CD1c-positive myeloid dendritic cell (primary cell): ENCODE data around the gene SH2D3A.

ENCODE experiments used
- DNase-seq: peaks from one replicate; pipeline ENCODE4 v3.0.0-alpha.2; 2016; ENCODE audit errors: extremely low spot score

Gene SH2D3A

DNA sequence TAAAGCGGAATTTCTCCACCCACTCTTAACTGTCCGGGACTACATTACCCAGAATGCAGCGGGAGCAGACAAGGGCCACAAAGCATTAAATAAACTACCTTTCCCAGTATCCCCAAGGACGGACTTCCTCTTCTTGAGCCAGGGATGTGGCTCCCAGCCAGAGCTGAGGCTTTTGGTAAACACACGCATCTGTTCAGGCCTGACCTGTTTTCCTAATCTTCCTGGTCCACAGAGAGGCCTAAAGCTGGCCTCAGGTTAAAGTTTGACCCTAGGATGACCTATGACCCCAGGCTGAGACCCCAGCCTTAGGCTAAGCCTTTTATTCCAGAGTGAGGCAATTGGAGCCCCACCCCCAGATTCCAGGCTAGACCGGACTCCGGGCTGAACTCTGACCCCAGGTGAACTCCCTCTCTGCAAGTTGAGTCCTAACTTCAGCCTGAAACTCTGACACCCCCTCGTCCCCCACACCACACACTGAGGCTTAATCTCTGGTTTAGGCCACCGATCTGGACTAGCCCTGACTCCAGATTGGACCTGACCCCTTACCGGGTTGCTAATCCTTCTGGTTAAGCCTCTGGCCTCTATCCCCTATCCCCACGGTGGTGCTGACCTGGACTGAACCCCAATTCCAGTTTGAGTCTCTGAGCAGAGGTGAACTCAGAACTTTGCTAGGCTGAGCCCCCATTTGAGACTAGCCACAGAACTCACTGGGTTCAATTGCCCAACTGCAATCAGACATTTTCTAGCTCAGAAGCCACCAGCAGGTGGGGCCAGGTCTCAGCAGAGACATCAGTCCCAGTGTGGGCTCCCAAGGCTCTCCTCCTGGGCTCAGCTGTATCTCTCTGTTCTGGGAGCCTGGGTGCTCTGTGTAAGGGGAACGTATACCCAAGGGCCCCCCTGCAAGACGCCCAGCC is 29.1 kb downstream of the SH2D3A start:
- DNase-seq, result peak; percentile 79

- peak; percentile 100 for DNase-seq
Observed at GRCh38 chr19:6737284-6737872, 29.9 kb downstream of the SH2D3A start, which contains the start of gene GPR108. GPR108 (minus strand) TSS chr19:6737580; CDS start chr19:6737576, 4 bp downstream.

- DNase-seq, result no peak
Observed at GRCh38 chr19:6736917-6737283, 30.3 kb downstream of the SH2D3A start.

DNA sequence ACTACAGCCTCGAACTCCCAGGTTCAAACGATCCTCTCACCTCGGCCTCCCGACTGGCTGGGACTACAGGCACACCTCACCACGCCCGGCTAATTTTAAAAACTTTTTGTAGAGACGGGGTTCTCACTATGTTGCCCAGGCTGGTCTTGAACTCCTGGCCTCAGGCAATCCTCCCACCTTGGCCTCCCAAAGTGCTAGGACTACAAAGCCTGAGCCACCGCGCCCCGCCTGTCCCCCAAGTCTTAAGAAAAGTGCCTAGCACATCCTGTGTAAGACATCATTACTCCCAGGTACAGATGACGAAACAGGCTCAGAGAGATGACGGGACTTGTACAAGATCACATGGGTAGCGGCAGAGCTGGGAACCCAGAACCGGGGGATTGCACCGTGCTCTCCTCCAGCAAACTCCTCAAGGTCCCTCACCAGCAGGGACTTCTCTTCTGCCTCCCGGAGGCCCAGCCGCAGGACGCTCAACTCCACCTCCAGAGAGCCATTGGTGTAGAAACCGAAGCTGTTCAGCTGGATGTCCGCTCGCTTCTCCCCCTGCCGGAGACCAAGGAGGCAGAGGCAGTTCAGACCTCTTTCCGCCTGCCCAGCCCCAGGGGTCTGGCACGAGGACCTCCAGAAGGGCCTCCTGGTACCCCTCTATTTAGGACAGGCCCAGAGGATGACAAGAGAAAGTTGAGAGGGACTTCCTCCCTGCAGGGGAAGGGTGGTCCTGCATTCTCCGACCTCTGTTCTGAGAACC is 30.9 kb downstream of the SH2D3A start:
- peak; percentile 83 for DNase-seq

DNA sequence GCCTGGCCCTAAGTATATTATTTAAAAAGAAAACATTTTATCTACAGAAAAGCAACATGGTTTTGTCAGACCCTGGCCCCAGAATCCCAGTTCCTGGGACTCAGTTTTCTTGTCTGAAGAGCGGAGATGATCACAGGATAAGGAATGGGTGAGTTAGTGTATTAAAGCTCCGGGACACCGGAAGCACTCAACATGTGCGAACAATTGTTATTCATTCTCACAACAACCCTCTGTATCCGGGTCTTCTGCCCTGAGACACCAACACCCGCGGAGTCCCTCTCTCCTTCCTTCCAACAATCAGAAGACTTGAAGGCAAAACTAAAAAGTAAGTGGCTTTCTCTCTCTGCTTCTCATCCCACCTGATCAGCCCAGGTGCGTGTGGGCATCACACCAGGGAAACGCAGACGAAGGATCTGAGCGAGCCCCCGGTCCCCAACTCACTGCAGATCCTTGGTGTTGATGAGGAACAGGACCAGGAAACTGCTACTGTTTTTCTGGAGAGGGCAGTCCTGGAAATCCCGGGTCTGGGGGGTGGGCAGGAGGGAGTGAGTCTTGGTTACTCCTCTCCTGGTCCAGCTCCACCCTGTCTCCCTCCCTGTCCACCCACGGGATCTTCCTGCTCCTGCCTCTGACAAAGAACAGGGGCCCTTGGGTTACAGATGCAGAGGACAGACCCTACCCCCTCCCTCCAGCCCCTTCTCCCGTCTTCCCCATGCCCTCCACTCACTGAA is 31.9 kb downstream of the SH2D3A start:
- no peak for DNase-seq

DNA sequence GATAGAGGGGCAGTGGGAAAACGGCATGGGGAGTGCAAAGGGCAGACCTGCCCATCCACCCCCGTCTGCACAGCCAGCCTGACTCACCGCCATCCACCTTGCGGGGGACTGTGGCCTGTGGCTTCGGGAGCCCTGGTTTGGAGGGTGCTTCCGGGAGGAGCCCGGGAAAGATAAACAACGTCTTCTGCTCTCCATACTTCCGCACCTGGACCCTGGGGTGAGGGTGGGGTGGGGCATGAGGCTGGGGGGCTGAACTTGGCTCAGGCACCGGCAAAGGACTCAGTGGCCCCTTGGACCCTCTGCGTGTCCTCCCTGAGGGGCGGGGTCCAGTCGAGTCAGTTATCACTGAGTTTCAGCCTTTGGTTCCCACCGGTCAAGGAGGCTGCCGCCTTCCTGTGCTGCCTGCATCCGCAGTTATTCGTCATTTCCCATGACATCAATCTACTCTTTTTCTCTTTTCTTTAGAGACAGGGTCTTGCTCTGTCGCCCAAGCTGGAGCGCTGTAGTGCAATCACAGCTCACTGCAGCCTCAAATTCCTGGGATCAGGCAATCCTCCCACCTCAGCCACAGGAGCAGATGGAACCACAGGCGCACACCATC is 33.0 kb downstream of the SH2D3A start:
- DNase-seq, result no peak

- DNase-seq, result no peak
Observed at GRCh38 chr19:6733338-6734095, 33.7 kb downstream of the SH2D3A start.

- no peak for DNase-seq
Observed at GRCh38 chr19:6732803-6733337, 34.4 kb downstream of the SH2D3A start.

GRCh38 chr19:6731822-6732221 is 35.4 kb downstream of the SH2D3A start:
- no peak for DNase-seq

GRCh38 chr19:6730941-6731670 is 36.1 kb downstream of the SH2D3A start:
- DNase-seq, result no peak

GRCh38 chr19:6730153-6730804 is 37.0 kb downstream of the SH2D3A start:
- peak; percentile 19 for DNase-seq

GRCh38 chr19:6729573-6730152 is 37.6 kb downstream of the SH2D3A start:
- no peak for DNase-seq

- DNase-seq, result peak; percentile 75
Observed at GRCh38 chr19:6728346-6728745, 38.9 kb downstream of the SH2D3A start.

GRCh38 chr19:6725513-6726231 is 41.6 kb downstream of the SH2D3A start:
- DNase-seq, result no peak

DNA sequence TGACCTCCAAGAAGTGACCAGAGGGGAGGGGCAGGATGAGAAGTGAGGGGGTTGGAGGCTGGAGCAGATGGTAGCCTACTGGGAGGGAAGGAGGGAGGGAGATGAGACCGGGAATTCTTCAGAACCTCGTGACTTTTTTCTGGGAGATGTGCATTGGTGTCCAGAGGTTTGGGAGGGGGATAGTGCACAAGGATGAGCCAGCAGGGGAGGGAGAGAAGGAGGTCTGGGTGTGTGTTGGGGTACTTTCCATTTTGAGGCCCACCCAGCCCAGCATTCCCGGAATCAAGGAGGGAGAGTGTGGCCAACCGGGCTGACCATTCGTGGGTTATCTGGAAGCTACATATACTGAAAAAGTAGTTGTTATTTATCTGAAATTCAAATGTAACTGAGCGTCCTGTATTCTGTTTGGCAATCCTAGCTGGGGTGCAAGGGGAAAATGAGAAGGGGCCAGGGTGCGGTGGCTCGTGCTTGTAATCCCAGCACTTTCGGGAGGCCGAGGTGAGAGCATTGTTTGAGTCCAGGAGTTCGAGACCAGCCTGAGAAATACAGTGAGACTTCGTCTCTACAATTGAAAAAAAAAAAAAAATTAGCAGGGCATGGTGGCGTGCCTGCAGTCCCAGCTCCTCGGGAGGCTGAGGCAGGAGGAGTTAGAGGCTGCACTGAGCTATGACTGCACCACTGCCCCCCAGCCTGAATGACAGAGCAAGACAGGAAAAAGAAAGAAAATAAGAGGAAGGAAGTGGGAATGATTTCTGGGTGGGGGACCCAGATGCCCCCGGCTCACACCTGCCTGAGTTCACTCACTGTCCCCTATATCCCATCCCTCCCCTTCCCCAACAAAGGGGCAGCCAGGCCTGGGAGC is 42.4 kb downstream of the SH2D3A start:
- no peak for DNase-seq

GRCh38 chr19:6723738-6724137 is 43.5 kb downstream of the SH2D3A start:
- DNase-seq, result peak; percentile 44

DNA sequence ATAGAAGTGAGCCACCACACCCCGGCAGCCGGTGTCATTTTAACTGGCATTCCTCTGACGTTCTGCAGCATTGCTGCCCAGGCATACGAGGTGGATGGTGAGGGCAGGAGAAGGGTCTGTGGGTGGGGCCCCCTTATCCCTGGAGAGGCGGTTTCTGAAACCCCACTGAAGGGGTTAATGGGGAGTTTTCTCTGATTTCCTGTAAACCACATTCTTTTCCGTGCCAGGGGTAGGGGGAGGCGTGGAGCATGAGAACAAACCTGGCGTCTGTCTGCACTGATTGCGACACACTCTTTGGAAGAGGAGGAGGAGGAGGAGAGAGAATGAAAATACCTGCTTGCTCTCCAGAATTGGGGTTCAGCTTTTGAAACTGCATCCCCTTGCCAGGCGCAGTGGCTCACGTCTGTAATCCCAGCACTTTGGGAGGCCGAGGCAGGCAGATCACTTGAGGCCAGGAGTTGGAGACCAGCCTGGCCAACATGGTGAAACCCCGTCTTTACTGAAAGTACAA is 44.1 kb downstream of the SH2D3A start:
- no peak for DNase-seq
